Fibroblast of skin of right biceps (primary cell): ENCODE measurements around the gene CARD18.
"Not testable (repeated sequence)": the region's sequence is repeated elsewhere in the genome, so short reads cannot be mapped to it uniquely, and the experiment has no call there.

ENCODE experiments used
- DNase-seq: peaks from one replicate; pipeline ENCODE4 v3.0.0-alpha.2; 2013

CARD18 gene

DNA sequence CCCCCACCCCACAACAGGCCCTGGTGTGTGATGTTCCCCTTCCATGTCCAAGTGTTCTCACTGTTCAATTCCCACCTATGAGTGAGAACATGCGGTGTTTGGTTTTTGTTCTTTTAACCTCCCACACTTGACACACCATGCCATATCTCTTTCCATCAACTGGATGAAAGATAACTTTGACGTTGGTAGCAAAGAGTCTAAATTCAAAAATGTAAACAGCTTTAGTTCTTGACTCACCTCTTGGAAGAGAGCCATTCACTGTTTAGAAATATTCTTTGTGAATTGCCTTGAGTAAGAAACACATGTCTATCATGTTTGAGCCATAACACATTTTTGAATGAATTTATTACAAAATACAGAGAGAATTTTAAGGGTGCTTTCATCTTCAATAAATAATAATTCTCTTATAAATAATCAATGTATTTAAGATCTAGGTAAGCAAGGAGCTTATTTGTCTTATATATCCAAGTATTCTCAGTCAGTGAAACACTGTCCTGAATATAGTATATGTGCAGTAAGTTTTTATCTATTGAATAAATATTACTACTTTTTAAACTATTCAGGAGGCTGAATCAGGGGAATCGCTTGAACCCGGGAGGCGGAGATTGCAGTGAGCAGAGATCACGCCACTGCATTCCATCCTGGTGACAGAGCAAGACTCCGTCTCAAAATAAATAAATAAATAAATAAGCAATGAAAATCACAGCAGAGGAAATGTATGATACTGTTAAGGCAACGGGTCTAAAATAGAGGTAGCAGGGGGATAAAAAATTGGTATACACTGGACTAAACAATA lies 6.7 kb downstream of the CARD18 start:
- peak; percentile 57 for DNase-seq

DNA sequence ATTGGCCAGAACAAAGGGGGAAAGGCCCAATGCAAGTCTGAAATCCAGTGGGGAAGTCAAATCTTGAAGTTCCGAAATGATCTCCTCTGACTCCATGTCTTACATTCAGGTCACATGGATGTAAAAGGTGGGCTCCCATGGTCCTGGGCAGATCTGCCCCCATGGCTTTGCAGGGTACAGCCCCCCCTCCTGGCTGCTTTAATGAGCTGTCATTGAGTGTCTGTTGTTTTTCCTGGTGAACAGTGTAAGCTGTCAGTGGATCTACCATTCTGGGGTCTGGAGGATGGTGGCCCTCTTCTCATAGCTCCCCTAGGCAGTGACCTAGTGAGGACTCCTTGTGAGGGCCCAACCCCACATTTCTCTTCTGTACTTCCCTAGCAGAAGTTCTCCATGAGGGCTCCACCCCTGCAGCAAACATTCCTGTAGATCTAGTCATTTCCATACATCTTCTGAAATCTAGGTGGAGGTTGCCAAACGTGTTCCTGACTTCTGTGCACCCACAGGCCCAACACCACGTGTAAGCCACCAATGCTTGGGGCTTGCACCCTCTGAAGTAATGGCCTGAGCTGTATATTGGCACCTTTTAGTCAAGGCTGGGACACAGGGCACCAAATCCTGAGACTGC lies 9.3 kb downstream of the CARD18 start:
- DNase-seq, result no peak

DNA sequence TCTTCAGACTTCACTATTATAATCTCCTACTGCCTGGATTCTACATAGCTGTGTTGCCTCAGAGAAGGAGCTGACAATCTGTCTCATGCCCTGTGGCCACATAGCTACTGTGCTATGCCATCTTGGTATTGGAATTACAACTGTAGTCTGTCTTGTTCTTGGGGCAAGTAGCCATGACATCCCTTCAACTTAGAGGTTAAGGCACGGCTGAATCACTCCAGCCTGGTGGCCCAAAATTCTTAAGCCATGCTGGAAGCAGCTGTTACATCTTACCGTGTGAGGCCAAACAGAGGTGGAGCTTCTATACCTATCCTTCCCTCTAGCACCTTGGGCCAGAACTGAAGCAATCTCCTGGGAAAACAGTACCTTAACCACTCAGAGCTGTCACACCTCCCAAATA lies 14.8 kb downstream of the CARD18 start:
- DNase-seq, result no peak

DNA sequence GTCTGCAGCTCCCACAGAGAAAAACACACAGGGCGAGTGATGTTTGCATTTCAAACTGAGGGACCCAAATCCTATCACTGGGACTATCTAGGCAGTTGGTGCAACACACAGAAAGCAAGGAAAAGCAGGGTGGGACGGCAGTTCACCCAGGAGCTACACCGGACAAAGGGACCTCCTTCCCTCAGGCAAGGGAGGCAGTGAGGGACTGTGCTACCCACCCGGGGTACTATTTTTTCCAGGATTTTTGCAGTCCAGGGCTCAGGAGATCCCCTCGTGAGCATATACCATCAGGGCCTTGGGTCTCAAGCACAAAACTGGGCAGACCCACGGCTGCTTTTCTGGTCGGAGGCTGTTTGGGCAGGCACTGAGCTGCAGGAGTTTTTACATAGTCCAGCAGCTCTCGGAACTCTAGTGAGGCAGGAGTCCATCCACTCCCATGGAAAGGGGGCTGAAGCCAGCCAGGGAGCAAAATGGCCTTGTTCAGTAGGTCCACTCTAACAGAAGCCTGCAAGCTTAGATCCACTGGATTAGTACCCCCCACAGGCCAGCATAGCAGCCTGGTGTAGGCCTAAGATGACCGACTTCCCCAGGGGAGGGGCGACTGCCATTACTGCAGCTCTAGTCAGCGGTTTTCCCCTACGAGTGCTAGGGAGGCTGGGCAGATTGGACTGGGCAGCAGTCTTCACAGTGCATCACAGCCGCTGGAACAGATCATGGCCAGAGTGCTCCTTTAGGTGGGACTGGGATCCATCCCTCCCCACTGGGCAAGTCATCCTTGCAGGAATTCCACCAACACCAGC lies 28.2 kb downstream of the CARD18 start:
- DNase-seq, result no peak

DNA sequence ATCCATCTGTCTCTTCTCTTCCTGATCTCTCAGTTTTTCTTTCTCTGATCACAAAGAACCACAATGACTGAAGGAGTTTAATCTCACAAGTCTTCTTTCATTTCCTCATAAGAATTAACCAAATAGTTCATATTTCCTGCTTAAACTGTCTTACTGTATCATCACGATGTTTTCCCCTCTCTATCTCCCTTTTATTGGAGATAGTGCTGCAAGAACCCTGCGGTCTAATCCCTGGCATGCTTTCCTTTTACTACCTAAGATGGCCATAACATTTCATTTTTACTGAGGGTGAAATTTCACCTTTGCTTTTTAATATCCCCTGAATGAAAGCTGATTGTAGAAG lies 28.9 kb downstream of the CARD18 start:
- DNase-seq, result no peak

DNA sequence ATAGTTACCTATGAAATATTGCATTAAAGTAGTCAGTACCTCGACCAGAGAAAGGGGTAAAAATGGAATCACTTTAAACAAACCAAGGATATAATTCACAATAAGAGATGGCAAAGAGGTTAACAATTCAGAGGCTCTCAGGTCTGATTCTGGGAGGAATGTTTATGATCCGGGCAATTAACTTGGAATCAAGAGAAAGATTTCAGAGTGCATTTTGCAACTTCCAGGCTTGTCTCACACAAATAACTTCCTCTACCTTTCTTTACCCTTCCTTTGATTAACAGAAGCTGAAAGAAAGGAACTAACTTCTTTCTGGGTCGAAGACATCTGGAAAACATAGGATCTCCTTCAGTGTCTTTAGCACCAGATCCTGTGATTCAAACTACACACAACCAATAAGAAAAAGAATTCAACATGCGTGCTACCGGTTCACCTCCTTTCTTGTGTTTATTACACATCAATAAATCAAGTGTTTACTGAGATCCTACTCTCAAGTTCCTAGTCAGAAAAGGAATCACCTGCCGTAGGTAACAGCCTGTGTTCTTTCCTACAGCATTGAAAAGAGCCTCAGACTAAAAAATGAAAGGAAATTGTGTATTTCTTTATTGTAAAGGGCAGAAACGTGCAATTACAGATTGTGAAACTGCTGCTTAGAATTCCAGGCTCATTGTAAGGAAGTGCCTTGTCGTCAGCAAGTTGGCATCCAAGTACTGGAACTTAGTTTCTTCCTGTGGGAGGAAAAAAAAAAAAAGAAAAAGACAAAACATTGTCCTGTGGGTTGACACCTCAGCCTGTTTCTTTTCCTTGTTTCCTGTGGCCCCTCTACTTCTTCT lies 29.5 kb downstream of the CARD18 start:
- DNase-seq, result peak; percentile 52

DNA sequence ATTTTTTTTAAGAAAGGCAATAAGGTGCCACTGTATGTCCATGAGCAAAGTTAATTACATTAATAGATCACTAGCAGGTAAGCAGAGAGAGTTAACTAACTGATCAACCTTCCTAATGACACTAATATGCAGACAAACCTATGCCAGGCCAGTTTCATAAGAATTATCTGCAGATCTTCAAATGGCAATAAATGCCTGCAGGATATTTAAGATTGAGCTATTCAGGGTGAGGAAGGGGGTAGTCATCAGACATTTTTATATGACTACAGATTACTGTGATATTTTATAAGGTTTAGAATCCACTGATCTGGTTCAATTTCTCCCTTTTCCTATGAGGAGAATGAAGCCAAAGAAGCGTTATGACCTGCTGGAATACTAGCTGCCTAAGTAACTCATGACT lies 30.2 kb downstream of the CARD18 start:
- DNase-seq, result no peak

DNA sequence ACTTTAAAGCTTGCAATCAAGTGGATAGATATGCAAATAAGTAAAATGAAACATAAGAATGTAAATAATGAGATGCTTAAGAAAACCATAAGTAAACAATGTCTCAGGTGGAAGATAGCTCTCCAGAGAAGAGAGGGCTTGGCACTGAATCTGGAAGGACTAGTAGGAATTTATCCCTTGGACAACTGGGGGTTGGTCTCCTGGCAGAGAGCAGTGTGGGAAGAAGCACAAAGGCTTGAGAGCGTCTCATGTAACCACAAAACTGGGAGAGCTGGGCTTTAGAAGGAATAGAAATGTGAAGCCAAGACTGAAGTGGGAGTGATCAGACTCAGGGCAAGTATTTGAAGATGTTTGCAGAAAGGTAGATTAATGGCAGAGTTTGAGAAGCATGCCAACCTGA lies 31.3 kb downstream of the CARD18 start:
- DNase-seq, result no peak

DNA sequence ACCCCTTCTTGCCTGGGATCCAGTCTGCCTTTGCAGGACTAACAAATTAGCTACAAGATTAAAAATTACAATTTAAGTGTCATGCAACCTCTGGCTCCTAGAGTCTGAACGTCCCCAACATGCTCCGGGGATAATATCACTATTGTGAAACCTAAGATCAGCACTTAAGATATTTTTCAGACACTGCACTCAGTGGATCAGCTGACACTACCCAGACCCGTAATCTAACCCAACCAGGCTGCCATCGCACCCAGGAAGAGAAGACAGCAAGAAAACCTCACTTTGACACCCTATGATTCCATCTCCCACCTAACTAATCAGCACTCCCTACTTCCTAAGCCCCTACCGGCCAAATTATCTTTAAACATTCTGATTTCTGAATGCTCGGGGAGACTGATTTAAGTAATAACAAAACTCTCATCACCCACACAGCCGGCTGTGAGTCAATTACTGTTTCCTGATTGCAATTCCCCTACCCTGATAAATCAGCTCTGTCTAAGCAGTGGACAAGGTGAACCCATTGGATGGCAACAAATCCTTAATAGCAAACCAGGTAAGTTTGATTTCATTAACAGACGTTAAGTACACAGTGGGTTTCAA lies 32.2 kb downstream of the CARD18 start:
- DNase-seq, result not testable (repeated sequence)

DNA sequence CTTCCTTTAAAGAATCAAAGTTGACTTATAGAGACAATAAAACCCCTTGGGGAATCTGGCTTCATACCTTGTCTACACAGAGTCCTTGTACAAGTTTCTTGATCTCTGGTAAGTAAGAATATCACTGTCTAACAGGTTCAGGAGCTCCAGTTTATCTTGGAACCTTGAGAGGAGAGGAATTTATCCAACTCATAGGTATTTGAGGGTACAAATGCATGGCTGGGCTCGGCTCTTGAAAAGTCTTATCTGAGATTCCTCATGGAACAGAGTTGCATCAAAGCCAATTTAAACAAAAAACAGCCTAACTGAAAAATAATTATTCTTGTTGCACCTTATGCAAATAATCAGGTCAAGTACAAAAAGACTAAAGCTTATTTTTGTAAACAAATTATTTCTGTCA lies 33.4 kb downstream of the CARD18 start:
- no peak for DNase-seq

DNA sequence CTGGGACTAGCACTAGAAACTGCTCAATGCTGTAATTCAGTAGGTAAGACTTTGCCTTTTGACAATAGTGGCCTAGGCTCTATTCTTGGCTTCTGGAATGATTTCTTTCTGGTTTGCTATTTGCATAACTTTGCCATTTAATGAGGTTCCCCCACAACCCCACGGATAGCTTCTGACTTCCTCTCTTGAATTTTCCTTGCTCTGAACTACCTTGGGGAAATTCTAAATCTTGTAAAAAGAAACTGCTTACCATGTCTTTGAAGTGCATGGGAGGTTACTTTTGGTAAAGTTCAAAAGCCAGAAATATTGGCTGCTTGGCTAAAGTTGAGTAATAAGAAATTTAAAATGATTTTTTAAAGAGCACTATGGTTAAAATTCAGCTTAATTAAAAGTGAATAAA lies 35.3 kb downstream of the CARD18 start:
- no peak for DNase-seq

DNA sequence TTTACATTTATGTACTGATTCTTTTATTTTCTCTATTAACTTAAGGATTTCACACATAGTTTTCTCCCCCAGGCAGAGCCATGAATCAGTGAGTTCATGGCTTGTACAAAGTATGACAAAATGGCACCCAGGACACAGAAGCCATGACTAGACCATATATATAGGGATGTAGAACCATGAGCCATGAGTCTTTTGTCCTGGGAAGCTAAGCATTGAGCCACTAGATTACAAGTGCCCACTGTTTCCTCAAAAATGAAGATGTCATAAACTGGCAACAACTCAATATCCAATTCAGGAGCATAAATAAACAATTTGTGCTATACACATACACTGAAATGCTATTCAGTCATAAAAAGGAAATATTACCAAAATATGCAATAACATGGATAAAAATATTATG lies 36.2 kb downstream of the CARD18 start:
- no peak for DNase-seq

DNA sequence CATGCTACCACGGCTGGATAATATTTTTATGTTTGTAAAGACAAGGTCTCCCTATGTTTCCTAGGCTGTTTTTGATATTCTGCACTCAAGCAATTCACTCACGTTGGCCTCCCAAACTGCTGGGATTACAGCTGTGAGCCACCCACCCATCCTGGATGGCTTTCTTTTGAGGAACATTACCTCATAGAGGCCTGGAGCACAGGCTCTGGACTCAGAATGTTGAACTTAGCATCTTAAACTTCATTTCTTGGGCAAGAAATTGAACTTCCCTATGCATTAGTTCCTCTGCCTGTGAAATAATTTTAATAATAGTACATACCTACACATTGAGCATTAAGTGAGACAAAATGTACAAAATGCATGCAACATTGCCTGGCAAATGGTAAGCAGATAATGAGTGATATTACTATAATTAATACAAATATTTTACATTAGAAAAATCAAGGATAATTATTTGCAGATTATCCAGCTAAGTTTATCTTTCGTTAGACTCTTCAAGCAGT lies 37.4 kb downstream of the CARD18 start:
- DNase-seq, result not testable (repeated sequence)

DNA sequence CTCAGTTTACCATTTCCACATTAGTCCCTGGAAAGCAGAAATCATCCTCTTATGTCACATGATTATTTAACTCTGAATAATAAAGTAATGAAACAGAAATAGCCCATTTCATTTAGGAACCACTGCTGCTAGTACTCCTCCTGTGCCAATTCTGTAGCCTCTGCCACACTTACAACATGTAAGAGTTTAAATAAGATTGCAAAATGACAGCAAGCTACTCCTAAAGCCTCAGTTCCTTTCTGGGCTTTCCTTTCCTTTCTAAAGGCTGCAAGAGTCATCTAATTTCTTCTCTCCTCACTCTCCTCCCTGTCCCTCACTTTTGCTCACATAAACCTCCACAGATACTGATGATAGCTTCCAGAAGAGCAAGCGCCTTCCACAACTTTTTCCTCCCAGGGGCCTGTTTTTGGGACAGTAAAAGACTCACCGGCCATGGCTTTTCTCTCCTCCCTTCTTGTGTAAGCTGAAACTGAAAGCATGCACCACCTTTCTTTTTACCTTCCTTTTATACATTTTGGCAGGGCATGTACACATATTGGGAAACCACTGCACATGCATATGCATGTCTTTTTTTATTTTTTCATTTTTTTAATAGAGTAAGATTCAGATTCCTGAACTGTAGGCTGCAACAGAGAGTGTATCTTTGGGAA lies 38.5 kb downstream of the CARD18 start:
- no peak for DNase-seq

DNA sequence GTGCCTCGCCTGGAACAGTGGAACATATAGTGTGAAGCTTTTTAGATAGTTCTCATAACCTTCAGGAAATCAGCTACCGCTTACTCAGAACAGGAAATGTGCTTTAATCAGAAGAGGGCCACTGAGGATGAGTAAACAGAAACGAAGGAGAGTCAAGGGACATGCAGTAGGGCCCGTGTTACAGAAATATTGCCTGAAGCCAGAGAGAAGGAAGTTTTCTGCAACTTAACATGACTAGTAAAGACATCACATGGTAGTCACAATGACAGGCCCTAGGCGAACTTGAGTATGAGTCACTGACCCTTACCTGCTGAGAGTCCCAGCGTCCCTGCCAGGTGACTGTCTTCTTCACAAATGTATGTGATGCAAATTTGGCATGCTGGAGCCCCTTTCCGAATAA lies 39.4 kb downstream of the CARD18 start:
- no peak for DNase-seq

DNA sequence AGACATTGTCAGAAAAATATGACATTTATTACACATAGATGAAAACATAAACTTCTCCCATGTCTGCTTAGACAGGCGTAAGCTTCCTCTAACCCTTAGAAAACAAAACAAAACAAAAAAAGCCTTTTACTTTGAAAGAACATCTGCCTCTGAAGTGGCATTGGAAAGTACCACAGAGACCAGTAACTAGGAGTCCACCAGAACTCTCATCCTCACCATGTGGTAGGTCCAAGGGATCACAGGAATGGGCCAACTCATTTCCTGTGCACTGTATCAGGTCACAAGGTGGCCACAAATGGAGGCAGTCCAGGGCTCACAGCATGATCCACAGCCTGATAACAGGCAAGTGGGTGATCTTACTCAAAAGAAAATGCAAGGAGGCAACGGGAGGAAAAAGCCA lies 40.0 kb downstream of the CARD18 start:
- DNase-seq, result not testable (repeated sequence)

DNA sequence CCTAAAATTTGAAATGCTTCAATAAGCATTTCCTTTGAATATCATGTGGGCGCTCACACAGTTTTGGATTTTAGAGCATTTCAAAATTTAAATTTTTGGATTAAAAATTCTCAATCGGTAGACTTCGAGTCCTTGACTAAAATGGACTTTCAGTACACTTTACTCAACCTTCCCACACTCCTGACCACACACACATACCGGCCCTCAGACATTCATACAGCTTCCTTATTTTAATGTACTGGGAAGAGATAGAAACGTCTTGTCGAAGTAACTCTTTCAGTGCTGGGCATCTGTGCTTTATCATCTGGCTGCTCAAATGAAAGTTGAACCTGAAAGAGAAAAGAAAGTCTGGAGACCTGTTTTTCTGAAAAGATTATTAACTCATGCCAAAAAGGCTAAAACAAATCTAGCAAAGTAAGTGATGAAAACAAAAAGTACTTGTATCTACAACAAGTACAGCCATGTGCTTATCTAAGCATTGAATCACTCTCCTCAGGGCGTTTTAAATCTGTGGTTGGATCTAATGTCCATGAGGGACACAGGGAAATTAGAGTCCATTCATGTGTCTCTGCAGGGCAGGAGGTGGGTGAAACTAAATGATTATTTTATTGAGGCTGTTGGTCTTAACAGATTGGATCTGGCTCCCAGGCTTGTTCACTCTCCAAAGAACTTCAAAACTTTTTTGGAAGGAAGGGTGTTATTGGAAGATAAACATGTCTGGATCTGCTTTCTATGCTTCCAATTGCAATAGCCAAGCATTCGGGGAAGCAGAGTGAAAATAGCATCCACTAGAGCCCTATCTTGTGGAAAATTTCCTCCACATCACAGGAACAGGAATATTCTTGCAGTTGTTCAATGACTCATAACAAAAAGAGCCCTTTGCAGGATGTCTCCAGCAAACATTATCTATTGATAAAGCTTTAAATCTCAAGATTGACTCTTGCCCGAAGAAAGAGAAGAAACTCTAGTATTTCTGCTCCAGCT lies 47.0 kb downstream of the CARD18 start:
- DNase-seq, result no peak
